ENCODE results near the gene TGM2.

TGM2 gene

GRCh38 chr20:38203981-38204357 is 38.9 kb upstream of the TGM2 start:
- Histone ChIP-seq H4K20me1 (ENCODE audit: insufficient read depth, low read length) (no peaks in the 10 kb centered on the region), H3F3A (ENCODE audit: insufficient read depth, low read length) (no peaks in the 10 kb centered on the region), H3K4me2 (ENCODE audit: low read depth, low read length) (no peak overlapping the region), H3K27me3 (replicated peaks; ENCODE audit: insufficient read depth, low read length) (no peaks in the 10 kb centered on the region), H3K9ac (ENCODE audit: low read length) (no peak overlapping the region), H3K36me3 (replicated peaks; ENCODE audit: insufficient read depth, low read length) (no peaks in the 10 kb centered on the region), H3K79me2 (ENCODE audit: low read length) (no peaks in the 10 kb centered on the region), H3K27ac (ENCODE audit: low read length) (no peak overlapping the region), H3K9me2 (replicated peaks; ENCODE audit: insufficient read depth, low read length) (no peaks in the 10 kb centered on the region), H3K9me3 (replicated peaks; ENCODE audit: insufficient read depth, low read length) (no peaks in the 10 kb centered on the region), H3K4me1 (ENCODE audit: low read length) (no peaks in the 10 kb centered on the region), H2AFZ (ENCODE audit: low read length) (no peak overlapping the region), H3K4me3 (ENCODE audit: low read length) (no peak overlapping the region)
- no peak for DNase-seq
- TF ChIP-seq EZH2phosphoT487 (IDR thresholded peaks at IDR 0.05; ENCODE audit: low read length) (no peak), CTCF (IDR thresholded peaks at IDR 0.05; ENCODE audit: low read length) (no peak), EZH2 (optimal IDR thresholded peaks at IDR 0.05; ENCODE audit: low read depth, low read length) (no peak)

- Histone ChIP-seq H3K9me2 (replicated peaks; ENCODE audit: insufficient read depth, low read length) (no peaks in the 10 kb centered on the region), H2AFZ (ENCODE audit: low read length) (no peak overlapping the region), H4K20me1 (ENCODE audit: insufficient read depth, low read length) (no peaks in the 10 kb centered on the region), H3K4me3 (ENCODE audit: low read length) (no peak overlapping the region), H3F3A (ENCODE audit: insufficient read depth, low read length) (no peaks in the 10 kb centered on the region), H3K27ac (ENCODE audit: low read length) (no peak overlapping the region), H3K9me3 (replicated peaks; ENCODE audit: insufficient read depth, low read length) (no peaks in the 10 kb centered on the region), H3K4me2 (ENCODE audit: low read depth, low read length) (no peak overlapping the region), H3K79me2 (ENCODE audit: low read length) (no peaks in the 10 kb centered on the region), H3K36me3 (replicated peaks; ENCODE audit: insufficient read depth, low read length) (no peaks in the 10 kb centered on the region), H3K27me3 (replicated peaks; ENCODE audit: insufficient read depth, low read length) (no peaks in the 10 kb centered on the region), H3K9ac (ENCODE audit: low read length) (no peak overlapping the region), H3K4me1 (ENCODE audit: low read length) (no peaks in the 10 kb centered on the region)
- TF ChIP-seq EZH2 (optimal IDR thresholded peaks at IDR 0.05; ENCODE audit: low read depth, low read length) (no peak), CTCF (IDR thresholded peaks at IDR 0.05; ENCODE audit: low read length) (no peak), EZH2phosphoT487 (IDR thresholded peaks at IDR 0.05; ENCODE audit: low read length) (no peak)
- DNase-seq: no peak
Observed at GRCh38 chr20:38203337-38203980, 38.4 kb upstream of the TGM2 start.

- Histone ChIP-seq H3K4me3 (ENCODE audit: low read length) (no peak overlapping the region), H3K4me1 (ENCODE audit: low read length) (no peaks in the 10 kb centered on the region), H3K36me3 (replicated peaks; ENCODE audit: insufficient read depth, low read length) (no peaks in the 10 kb centered on the region), H3F3A (ENCODE audit: insufficient read depth, low read length) (no peaks in the 10 kb centered on the region), H3K4me2 (ENCODE audit: low read depth, low read length) (no peak overlapping the region), H3K27me3 (replicated peaks; ENCODE audit: insufficient read depth, low read length) (no peaks in the 10 kb centered on the region), H2AFZ (ENCODE audit: low read length) (no peak overlapping the region), H3K9me3 (replicated peaks; ENCODE audit: insufficient read depth, low read length) (no peaks in the 10 kb centered on the region), H3K27ac (ENCODE audit: low read length) (no peak overlapping the region), H3K79me2 (ENCODE audit: low read length) (no peaks in the 10 kb centered on the region), H3K9me2 (replicated peaks; ENCODE audit: insufficient read depth, low read length) (no peaks in the 10 kb centered on the region), H4K20me1 (ENCODE audit: insufficient read depth, low read length) (no peaks in the 10 kb centered on the region), H3K9ac (ENCODE audit: low read length) (no peak overlapping the region)
- no peak for DNase-seq
- TF ChIP-seq EZH2 (optimal IDR thresholded peaks at IDR 0.05; ENCODE audit: low read depth, low read length) (no peak), EZH2phosphoT487 (IDR thresholded peaks at IDR 0.05; ENCODE audit: low read length) (no peak), CTCF (IDR thresholded peaks at IDR 0.05; ENCODE audit: low read length) (no peak)
Observed at GRCh38 chr20:38202982-38203293, 37.9 kb upstream of the TGM2 start.
